H1 (cell line): Measurements from ENCODE around the gene GOLGA3.

ENCODE experiments used
- CBX8 ChIP-seq: fragments of 300-800, 300-1000 bp; sonication (generic); IDR thresholded peaks from 2 replicates; pipeline ENCODE4 v1.7.1; 2016; ENCODE audit warnings: low read depth, low read length, borderline replicate concordance
- EP300 ChIP-seq, 2 experiments: IDR thresholded peaks; 1 replicate in 1 of 2; 2 replicates in 1 of 2; pipeline ENCODE4 v1.6.1; 2011 to 2012; ENCODE audit warnings: low read depth in 2 of 2, low read length in 2 of 2, mild to moderate bottlenecking in 2 of 2, borderline replicate concordance in 1 of 2, inconsistent platforms in 1 of 2, moderate library complexity in 1 of 2
- GABPA ChIP-seq: IDR thresholded peaks from 2 replicates; pipeline ENCODE4 v1.6.1; 2011; ENCODE audit warnings: mild to moderate bottlenecking, low read length, moderate library complexity, borderline replicate concordance; ENCODE audit not compliant: insufficient read depth
- PHF8 ChIP-seq: fragments of 200-600 bp; sonication (generic); conservative IDR thresholded peaks from 2 replicates; pipeline ENCODE4 v1.7.1; 2012; ENCODE audit warnings: low read depth, mild to moderate bottlenecking, inconsistent platforms, low read length, moderate library complexity
- POLR2A ChIP-seq, 2 experiments: IDR thresholded peaks; 1 replicate in 1 of 2; 2 replicates in 1 of 2; pipeline ENCODE4 v1.6.1; 2011; ENCODE audit warnings: low read depth in 2 of 2, low read length in 2 of 2, mild to moderate bottlenecking in 2 of 2; ENCODE audit errors: control extremely low read depth in 1 of 2
- POU5F1 ChIP-seq: IDR thresholded peaks from 2 replicates; pipeline ENCODE4 v1.6.1; 2011; ENCODE audit warnings: low read depth, mild to moderate bottlenecking, low read length, moderate library complexity
- RBBP5 ChIP-seq: IDR thresholded peaks from 2 replicates; pipeline ENCODE4 v1.7.1; 2012; ENCODE audit warnings: low read depth, mild to moderate bottlenecking, inconsistent platforms, low read length, moderate library complexity, borderline replicate concordance
- ZNF274 ChIP-seq: IDR thresholded peaks from 2 replicates; pipeline ENCODE4 v1.7.0; 2012; ENCODE audit warnings: low read length, borderline replicate concordance; ENCODE audit errors: extremely low read depth
- TF ChIP-seq, protein P1 (sequence below), 3 experiments: IDR thresholded peaks; 1 replicate in 2 of 3; 2 replicates in 1 of 3; pipeline versions ENCODE4 v1.5.1 to v1.6.1; 2011; ENCODE audit warnings: low read length in 3 of 3, mild to moderate bottlenecking in 3 of 3, inconsistent platforms in 2 of 3, low read depth in 1 of 3, moderate library complexity in 1 of 3; ENCODE audit not compliant: insufficient read depth in 1 of 3; ENCODE audit errors: control extremely low read depth in 1 of 3
- TF ChIP-seq, protein P2 (sequence below): IDR thresholded peaks from 2 replicates; pipeline ENCODE4 v1.6.1; 2011; ENCODE audit warnings: low read depth, mild to moderate bottlenecking, low read length; ENCODE audit not compliant: insufficient read depth

DNA sequence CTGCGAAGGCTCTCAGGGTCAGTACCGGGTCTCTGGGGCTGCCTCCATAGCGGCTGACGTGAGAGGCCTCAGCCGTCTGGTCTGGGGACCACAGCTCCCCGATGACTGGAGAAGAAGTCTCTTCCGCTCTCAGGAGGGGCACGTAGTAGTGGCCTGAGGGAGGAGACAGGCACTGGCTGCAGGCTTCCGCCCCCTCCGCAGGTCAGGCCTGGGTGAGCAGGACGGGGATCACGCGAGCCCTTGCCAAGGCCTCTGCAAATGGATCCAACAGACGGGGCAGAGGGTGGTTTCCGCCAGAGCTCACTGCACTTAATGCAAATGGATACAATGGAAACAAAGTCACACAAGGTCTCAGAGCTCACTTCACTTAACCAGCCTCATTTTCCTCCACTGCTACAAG, 91.8 kb downstream of the GOLGA3 start:
- TF ChIP-seq, protein P1, sequence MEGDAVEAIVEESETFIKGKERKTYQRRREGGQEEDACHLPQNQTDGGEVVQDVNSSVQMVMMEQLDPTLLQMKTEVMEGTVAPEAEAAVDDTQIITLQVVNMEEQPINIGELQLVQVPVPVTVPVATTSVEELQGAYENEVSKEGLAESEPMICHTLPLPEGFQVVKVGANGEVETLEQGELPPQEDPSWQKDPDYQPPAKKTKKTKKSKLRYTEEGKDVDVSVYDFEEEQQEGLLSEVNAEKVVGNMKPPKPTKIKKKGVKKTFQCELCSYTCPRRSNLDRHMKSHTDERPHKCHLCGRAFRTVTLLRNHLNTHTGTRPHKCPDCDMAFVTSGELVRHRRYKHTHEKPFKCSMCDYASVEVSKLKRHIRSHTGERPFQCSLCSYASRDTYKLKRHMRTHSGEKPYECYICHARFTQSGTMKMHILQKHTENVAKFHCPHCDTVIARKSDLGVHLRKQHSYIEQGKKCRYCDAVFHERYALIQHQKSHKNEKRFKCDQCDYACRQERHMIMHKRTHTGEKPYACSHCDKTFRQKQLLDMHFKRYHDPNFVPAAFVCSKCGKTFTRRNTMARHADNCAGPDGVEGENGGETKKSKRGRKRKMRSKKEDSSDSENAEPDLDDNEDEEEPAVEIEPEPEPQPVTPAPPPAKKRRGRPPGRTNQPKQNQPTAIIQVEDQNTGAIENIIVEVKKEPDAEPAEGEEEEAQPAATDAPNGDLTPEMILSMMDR (IDR thresholded peaks at IDR 0.05; ENCODE audit: control extremely low read depth in 1 of 3, insufficient read depth in 1 of 3, low read depth in 1 of 3, low read length in 3 of 3) = no peak
- TF ChIP-seq GABPA = no peak
- no peak for TF ChIP-seq EP300 (IDR thresholded peaks at IDR 0.05; ENCODE audit: borderline replicate concordance in 1 of 2, low read depth in 2 of 2, low read length in 2 of 2)
- TF ChIP-seq ZNF274 = no peak
- no peak for TF ChIP-seq PHF8
- TF ChIP-seq, protein P2, sequence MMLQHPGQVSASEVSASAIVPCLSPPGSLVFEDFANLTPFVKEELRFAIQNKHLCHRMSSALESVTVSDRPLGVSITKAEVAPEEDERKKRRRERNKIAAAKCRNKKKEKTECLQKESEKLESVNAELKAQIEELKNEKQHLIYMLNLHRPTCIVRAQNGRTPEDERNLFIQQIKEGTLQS = no peak
- no peak for TF ChIP-seq POU5F1
- no peak for TF ChIP-seq RBBP5
- no peak for TF ChIP-seq CBX8
- no peak for TF ChIP-seq POLR2A (IDR thresholded peaks at IDR 0.05; ENCODE audit: control extremely low read depth in 1 of 2, low read depth in 2 of 2, low read length in 2 of 2)
